Ectodermal cell (in vitro differentiated cells): ENCODE results near the gene PAPPA.

Experiments
- H3K27ac ChIP-seq: 2 replicates; pipeline ENCODE4 v1.7.0; 2013; ENCODE audit warnings: mild to moderate bottlenecking, low read depth, low read length; ENCODE audit not compliant: insufficient read depth, poor library complexity, severe bottlenecking
- H3K27me3 ChIP-seq: 2 replicates; pipeline ENCODE4 v1.7.0; 2013; ENCODE audit warnings: mild to moderate bottlenecking, low read length; ENCODE audit not compliant: insufficient read depth, control insufficient read depth, poor library complexity, severe bottlenecking
- H3K36me3 ChIP-seq: one replicate; pipeline ENCODE4 v1.7.0; 2013; ENCODE audit warnings: low read length; ENCODE audit not compliant: control insufficient read depth, insufficient read depth
- H3K4me1 ChIP-seq: one replicate; pipeline ENCODE4 v1.7.0; 2013; ENCODE audit warnings: low read length; ENCODE audit not compliant: control insufficient read depth, insufficient read depth
- H3K4me3 ChIP-seq: 2 replicates; pipeline ENCODE4 v1.7.0; 2013; ENCODE audit warnings: low read depth, low read length, control low read depth; ENCODE audit not compliant: insufficient read depth
- H3K9me3 ChIP-seq: 2 replicates; pipeline ENCODE4 v1.7.0; 2013; ENCODE audit warnings: mild to moderate bottlenecking, low read length, moderate library complexity; ENCODE audit not compliant: control insufficient read depth
- WGBS, 2 experiments: methylation state at CpG; one replicate each; pipeline ENCODE4 v1.1.7; 2013; ENCODE audit warnings: missing lambda C conversion rate in 2 of 2; 5-methylcytosine and 5-hydroxymethylcytosine counted together

Gene PAPPA

DNA sequence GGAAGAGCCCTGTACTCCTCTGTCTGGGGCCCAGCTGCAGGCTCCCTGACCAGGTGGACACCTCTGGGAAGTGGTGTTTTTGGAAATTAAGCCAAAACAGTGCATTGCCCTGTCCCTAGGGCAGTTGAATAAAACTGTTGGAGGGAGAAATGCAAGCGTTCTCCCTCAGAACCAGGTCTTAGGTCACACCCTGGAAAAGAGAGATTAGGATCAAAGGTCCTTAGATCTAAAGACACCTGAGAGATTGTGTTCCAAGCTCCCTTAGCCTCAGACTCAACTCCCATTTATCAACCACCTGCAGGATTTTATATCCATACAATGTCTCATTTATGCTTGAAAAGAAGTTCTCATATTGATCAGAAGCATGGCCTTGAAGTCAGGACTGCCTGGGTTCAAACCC lies 64.8 kb downstream of the PAPPA start:
- Histone ChIP-seq H3K4me3 (no peak overlapping the region), H3K36me3 (no peaks in the 10 kb centered on the region), H3K4me1 (no peaks in the 10 kb centered on the region), H3K9me3 (no peaks in the 10 kb centered on the region), H3K27ac (no peak overlapping the region), H3K27me3 (no peaks in the 10 kb centered on the region)
- WGBS, 2 experiments = 65 to 92% methylated on average over 1 of the region's 1 CpG

GRCh38 chr9:116219686-116220085 lies 66.1 kb downstream of the PAPPA start:
- no peak overlapping the region for H3K27ac ChIP-seq
- H3K9me3 ChIP-seq = no peaks in the 10 kb centered on the region
- no peaks in the 10 kb centered on the region for H3K36me3 ChIP-seq
- H3K4me1 ChIP-seq = no peaks in the 10 kb centered on the region
- 92 to 96% methylated on average over 11 of the region's 11 CpGs for WGBS, 2 experiments
- H3K27me3 ChIP-seq = no peaks in the 10 kb centered on the region
- no peak overlapping the region for H3K4me3 ChIP-seq

DNA sequence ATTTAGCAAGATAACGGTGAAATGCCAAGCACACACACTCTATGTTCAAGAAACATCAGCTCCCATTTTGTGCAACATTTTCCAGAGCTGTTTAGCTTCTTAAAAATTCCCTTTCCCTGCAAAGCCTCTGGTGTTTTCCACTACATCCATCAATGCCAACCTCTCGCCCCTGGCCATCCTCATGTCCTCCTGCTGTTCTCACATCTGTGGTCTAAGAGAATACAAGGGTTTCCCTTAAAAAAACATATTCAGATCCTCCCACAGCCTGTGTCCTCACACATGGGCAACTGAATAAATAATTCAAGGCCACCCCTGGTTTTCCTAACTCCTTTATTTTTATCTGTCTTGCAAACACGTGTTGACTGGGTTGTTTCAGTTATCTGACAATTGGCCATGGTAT lies 70.3 kb downstream of the PAPPA start:
- WGBS, 2 experiments = 82 to 93% methylated on average over 3 of the region's 3 CpGs
- H3K27me3 ChIP-seq = no peaks in the 10 kb centered on the region
- no peaks in the 10 kb centered on the region for H3K4me1 ChIP-seq
- no peak overlapping the region for H3K27ac ChIP-seq
- H3K9me3 ChIP-seq = no peaks in the 10 kb centered on the region
- H3K4me3 ChIP-seq = no peak overlapping the region
- no peaks in the 10 kb centered on the region for H3K36me3 ChIP-seq

DNA sequence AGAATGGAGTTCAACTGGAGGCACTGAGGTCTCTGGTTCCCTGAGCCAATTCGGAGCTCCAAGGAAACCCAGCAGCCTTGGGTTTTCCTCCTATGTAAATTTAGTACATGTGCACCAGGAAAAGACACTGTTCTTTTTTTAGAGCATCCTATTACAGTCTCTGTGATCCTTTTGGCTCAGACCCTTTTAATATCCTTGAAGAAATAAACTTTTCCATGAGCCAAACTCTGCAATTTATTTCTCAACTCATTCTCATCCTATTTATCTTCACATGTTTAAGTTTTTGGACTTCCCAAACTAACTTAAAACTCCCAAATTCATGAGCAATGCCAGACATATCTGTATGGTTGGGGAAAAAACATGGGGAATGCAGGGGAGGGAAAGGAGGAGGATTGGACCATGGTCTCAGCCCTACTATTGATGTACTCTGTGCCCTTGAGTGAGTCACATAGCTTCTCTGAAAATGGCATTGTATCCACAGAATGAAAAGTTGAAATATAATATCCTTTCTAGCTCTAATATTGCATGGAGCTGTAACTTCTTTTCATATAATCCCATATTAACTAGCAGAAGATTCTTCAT lies 76.6 kb downstream of the PAPPA start:
- Histone ChIP-seq H3K4me3 (no peak overlapping the region), H3K27ac (no peak overlapping the region), H3K9me3 (no peaks in the 10 kb centered on the region), H3K36me3 (no peaks in the 10 kb centered on the region), H3K4me1 (no peaks in the 10 kb centered on the region), H3K27me3 (no peaks in the 10 kb centered on the region)
- 0% methylated on average over 1 of the region's 1 CpG for WGBS, 2 experiments

DNA sequence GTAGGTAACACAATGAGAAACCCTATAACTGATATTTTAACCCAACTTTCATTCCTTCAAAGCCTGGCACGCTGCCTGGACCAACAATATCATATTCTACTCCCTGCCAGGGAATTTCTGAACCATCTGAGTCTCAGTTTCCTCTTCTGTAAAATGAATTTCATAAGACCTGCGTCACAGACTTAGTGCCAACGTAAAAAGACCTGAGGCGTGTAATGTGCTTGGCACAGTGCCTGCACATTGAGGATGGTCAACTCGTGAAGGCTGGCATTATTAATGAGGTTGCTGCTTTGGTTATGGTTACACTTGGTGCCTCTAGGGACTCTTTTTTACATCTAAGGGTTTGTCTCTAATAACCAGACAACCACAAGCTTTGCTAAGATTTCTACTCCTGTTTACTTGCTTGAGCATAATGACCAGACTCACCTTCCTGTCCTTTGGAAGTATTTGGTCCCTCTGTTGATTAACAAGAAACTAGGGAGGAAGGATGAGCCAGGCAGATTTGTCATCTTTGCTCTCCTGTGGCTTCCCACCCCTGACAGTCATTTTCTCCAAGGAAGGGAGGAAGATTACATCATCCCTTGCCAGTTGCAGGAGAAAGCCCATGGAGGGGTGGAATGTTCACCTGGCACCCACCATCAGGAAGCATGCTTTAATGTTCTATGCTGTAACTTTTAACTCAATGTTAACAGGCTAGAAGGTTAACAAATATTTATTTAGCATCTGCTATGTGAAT lies 79.0 kb downstream of the PAPPA start:
- no peaks in the 10 kb centered on the region for H3K36me3 ChIP-seq
- H3K9me3 ChIP-seq = no peaks in the 10 kb centered on the region
- H3K27ac ChIP-seq = no peak overlapping the region
- WGBS, 2 experiments = 94 to 95% methylated on average over 5 of the region's 5 CpGs
- H3K4me1 ChIP-seq = no peaks in the 10 kb centered on the region
- H3K27me3 ChIP-seq = no peaks in the 10 kb centered on the region
- H3K4me3 ChIP-seq = no peak overlapping the region

DNA sequence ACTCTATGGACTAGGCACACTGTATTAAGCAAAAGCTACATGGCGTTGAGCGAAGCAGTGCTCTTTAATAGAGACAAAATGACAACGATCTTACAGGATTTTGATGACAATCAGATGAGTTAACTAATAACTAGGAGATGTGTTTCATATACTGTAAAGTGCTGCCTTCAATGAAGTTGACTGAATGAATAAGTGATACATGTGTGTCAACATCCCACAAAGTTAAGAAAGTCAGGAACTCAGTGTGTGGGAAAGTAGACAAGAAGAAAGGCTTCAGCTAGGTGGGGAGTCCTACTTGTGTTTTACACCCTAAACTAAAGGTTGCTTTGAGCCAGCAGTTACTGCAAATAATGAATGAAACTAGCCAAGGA lies 79.6 kb downstream of the PAPPA start:
- no peaks in the 10 kb centered on the region for H3K36me3 ChIP-seq
- H3K4me1 ChIP-seq = no peaks in the 10 kb centered on the region
- H3K9me3 ChIP-seq = no peaks in the 10 kb centered on the region
- H3K27ac ChIP-seq = no peak overlapping the region
- H3K4me3 ChIP-seq = no peak overlapping the region
- WGBS, 2 experiments = 96 to 97% methylated on average over 3 of the region's 3 CpGs
- H3K27me3 ChIP-seq = no peaks in the 10 kb centered on the region

DNA sequence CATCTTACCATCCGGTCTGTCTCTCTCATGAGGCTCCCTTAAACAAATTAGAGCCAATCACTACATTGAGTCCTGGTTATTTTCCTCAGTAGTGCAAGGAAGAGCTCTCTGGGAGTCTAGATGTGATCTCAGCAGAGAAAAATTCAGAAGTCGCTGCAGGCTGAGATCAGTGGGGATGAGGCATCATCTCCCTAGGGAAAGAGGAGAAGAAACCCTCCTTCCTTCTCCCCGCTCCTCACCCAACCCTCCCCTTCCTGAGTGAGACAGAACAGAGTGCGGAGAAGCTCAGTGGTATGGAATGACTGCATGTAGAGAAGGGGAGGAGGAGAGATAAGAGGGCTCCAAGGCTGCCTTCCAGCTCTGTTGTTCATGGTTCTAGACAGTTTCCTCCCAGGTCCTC lies 80.5 kb downstream of the PAPPA start:
- H3K4me1 ChIP-seq = no peaks in the 10 kb centered on the region
- H3K9me3 ChIP-seq = no peaks in the 10 kb centered on the region
- H3K4me3 ChIP-seq = no peak overlapping the region
- H3K27me3 ChIP-seq = no peaks in the 10 kb centered on the region
- H3K27ac ChIP-seq = no peak overlapping the region
- H3K36me3 ChIP-seq = no peaks in the 10 kb centered on the region
- 63 to 73% methylated on average over 3 of the region's 4 CpGs for WGBS, 2 experiments

- Histone ChIP-seq H3K4me3 (no peak overlapping the region), H3K36me3 (no peaks in the 10 kb centered on the region), H3K27ac (no peak overlapping the region), H3K9me3 (no peaks in the 10 kb centered on the region), H3K27me3 (no peaks in the 10 kb centered on the region), H3K4me1 (no peaks in the 10 kb centered on the region)
Observed at GRCh38 chr9:116236979-116237378, 83.4 kb downstream of the PAPPA start.

GRCh38 chr9:116237456-116237855 lies 83.9 kb downstream of the PAPPA start:
- Histone ChIP-seq H3K4me3 (no peak overlapping the region), H3K4me1 (no peaks in the 10 kb centered on the region), H3K27me3 (no peaks in the 10 kb centered on the region), H3K9me3 (no peaks in the 10 kb centered on the region), H3K36me3 (no peaks in the 10 kb centered on the region), H3K27ac (no peak overlapping the region)
- 92 to 96% methylated on average over 2 to 4 of the region's 4 CpGs for WGBS, 2 experiments

DNA sequence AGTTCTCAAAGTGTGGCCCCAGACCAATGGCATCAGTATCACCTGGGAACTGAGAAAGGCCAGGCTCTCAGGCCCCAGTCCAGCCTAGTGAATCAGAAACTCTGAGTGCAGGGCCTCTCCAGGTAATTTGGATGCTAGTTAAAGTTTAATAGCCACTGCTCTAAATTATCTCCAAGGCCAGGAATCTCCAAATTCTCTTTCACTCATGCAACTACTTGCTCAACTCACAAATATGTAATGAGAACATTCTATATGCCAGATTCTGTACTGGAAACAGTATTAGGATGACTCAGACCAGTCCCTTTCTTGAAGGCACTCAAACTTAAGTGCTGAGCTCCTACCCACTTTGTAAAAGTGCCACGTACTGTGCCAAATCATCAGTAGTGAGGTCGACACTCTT lies 84.6 kb downstream of the PAPPA start:
- Histone ChIP-seq H3K27ac (no peak overlapping the region), H3K36me3 (no peaks in the 10 kb centered on the region)

More for the DNA sequence above, 84.6 kb downstream of the PAPPA start:
- Histone ChIP-seq H3K4me1 (no peaks in the 10 kb centered on the region), H3K4me3 (no peak overlapping the region), H3K27me3 (no peaks in the 10 kb centered on the region), H3K9me3 (no peaks in the 10 kb centered on the region)
- WGBS, 2 experiments = 93 to 94% methylated on average over 2 of the region's 2 CpGs
